Measurements from ENCODE around the gene FOXP1. TPM values are rescaled to one million over a fixed set of nuclear protein-coding genes. Genes with fewer than 3 reads are reported as not detected.

The FOXP1 gene
- total and polyA plus RNA-seq, 12 donors = 7.6 to 42.7 (median 24.3) TPM

GRCh38 chr3:71117572-71118247, 465.8 kb downstream of the FOXP1 start:
- no peak for DNase-seq
- WGBS, 4 donors = 90 to 95% (median 94%) methylated on average over 7 of the region's 7 CpGs
- Histone ChIP-seq H3K36me3 (replicated peaks in 1 of 2) (no peaks in the 10 kb centered on the region), H3K27ac (no peak overlapping the region), H3K27me3 (no peaks in the 10 kb centered on the region), H3K4me1 (replicated peaks in 1 of 2) (peaks cover 0 to 4% of the 10 kb centered on the region in 2 donors), H3K9me3 (replicated peaks in 1 of 3) (no peaks in the 10 kb centered on the region), H3K4me3 (no peak overlapping the region)
- TF ChIP-seq POLR2A (IDR thresholded peaks at IDR 0.05) (no peak), CTCF (IDR thresholded peaks at IDR 0.05) (no peak)
- intact Hi-C loops (cut with DNase I) = no loop called here

GRCh38 chr3:71114610-71115009, 468.9 kb downstream of the FOXP1 start:
- Histone ChIP-seq H3K27ac (no peak overlapping the region), H3K36me3 (replicated peaks in 1 of 2) (no peaks in the 10 kb centered on the region), H3K4me3 (no peak overlapping the region), H3K9me3 (replicated peaks in 1 of 3) (no peaks in the 10 kb centered on the region), H3K4me1 (replicated peaks in 1 of 2) (no peaks in the 10 kb centered on the region), H3K27me3 (no peaks in the 10 kb centered on the region)
- TF ChIP-seq POLR2A (IDR thresholded peaks at IDR 0.05) (no peak), CTCF (IDR thresholded peaks at IDR 0.05) (no peak)
- 85 to 94% (median 91%) methylated on average over 8 of the region's 8 CpGs for WGBS, 4 donors
- DNase-seq = no peak
- intact Hi-C loops (cut with DNase I) = no loop called here

- intact Hi-C loops (cut with DNase I) = no loop called here
- Histone ChIP-seq H3K27me3 (no peaks in the 10 kb centered on the region), H3K4me3 (no peak overlapping the region), H3K4me1 (replicated peaks in 1 of 2) (no peaks in the 10 kb centered on the region), H3K36me3 (replicated peaks in 1 of 2) (no peaks in the 10 kb centered on the region), H3K27ac (no peak overlapping the region), H3K9me3 (replicated peaks in 1 of 3) (no peaks in the 10 kb centered on the region)
- WGBS, 4 donors = 60 to 76% (median 70%) methylated on average over 6 of the region's 6 CpGs
- TF ChIP-seq POLR2A (IDR thresholded peaks at IDR 0.05) = no peak
- TF ChIP-seq CTCF (IDR thresholded peaks at IDR 0.05) = no peak
- no peak for DNase-seq
Measured at GRCh38 chr3:71112576-71112975, 471.0 kb downstream of the FOXP1 start.

GRCh38 chr3:71111784-71112440, 471.6 kb downstream of the FOXP1 start:
- Histone ChIP-seq H3K36me3 (replicated peaks in 1 of 2) (no peaks in the 10 kb centered on the region), H3K9me3 (replicated peaks in 1 of 3) (no peaks in the 10 kb centered on the region), H3K4me1 (replicated peaks in 1 of 2) (no peaks in the 10 kb centered on the region), H3K27ac (no peak overlapping the region), H3K27me3 (no peaks in the 10 kb centered on the region), H3K4me3 (no peak overlapping the region)
- intact Hi-C loops (cut with DNase I) = no loop called here
- WGBS, 4 donors = 65 to 73% (median 67%) methylated on average over 6 of the region's 6 CpGs
- DNase-seq = no peak
- TF ChIP-seq POLR2A (IDR thresholded peaks at IDR 0.05) (no peak), CTCF (IDR thresholded peaks at IDR 0.05) (no peak)

Data from adrenal gland (tissue), 12 donors.